Stimulated activated CD4-positive, alpha-beta T cell treated with anti-CD3 and anti-CD28 coated beads, Interleukin-1b, Interleukin-23, amount 100 ng/mL, for 48 hours (primary cell): Measurements from ENCODE around the gene CILP.
"Not testable (repeated sequence)": the region's sequence is repeated elsewhere in the genome, so short reads cannot be mapped to it uniquely, and the experiment has no call there.

Experiments used
- DNase-seq: peaks from one replicate; pipeline ENCODE4 v3.0.0-alpha.2; 2020

The CILP gene

GRCh38 chr15:65210770-65211481 is at the start of gene CILP:
TSS of gene CILP (minus strand) at chr15:65211473. CDS start at chr15:65209755, 1,718 bp downstream.
- no peak for DNase-seq

- no peak for DNase-seq
These were observed 49.7 kb upstream of the CILP start for GRCh38 chr15:65260968-65261367.

DNA sequence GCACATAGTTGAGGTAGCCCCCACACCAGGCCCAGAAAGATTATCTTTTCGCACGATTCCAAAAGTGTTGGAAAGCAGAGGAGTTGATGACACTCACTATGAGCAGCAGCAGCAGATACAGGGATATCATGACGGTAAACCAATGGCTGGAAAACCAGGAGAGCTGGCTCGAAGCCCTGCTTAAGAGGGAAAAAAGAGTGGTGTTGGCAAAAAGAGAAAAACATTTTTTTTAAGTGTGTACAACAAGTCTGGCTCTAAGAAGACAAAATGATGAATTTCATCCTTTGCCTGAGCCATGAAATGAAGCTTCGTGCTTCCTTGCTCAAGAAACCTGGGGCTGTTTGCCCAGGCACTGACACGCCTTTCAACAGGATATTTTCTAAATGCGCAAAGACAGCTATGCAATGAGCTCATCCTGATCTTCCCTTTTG is 48.1 kb upstream of the CILP start:
- DNase-seq: no peak

- DNase-seq: no peak
These were observed 47.3 kb upstream of the CILP start for GRCh38 chr15:65258375-65259262.

GRCh38 chr15:65255486-65256140 is 44.3 kb upstream of the CILP start:
- DNase-seq: no peak

GRCh38 chr15:65254758-65255157 is 43.5 kb upstream of the CILP start:
- no peak for DNase-seq

- DNase-seq: no peak
These were observed 43.1 kb upstream of the CILP start for GRCh38 chr15:65254356-65254755.

GRCh38 chr15:65249641-65250040 is 38.4 kb upstream of the CILP start:
- DNase-seq: peak; percentile 84

GRCh38 chr15:65248511-65249255 is 37.4 kb upstream of the CILP start:
- no peak for DNase-seq

DNA sequence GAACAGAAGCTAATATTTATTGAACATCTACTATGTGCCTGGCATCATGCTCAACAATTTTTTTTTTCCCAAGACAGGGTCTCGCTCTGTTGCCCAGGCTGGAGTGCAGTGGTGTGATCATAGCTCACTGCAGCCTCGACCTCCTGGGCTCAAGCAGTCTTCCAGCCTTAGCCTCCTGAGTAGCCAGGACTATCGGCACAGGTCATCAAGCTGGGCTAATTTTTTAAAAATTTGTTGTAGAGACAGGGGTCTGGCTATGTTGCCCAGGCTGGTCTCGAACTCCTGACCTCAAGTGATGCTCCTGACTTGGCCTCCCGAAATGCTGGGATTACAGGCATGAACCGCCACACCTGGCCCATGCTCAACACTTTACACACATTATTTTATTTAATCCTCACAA is 35.7 kb upstream of the CILP start:
- DNase-seq: no peak

DNA sequence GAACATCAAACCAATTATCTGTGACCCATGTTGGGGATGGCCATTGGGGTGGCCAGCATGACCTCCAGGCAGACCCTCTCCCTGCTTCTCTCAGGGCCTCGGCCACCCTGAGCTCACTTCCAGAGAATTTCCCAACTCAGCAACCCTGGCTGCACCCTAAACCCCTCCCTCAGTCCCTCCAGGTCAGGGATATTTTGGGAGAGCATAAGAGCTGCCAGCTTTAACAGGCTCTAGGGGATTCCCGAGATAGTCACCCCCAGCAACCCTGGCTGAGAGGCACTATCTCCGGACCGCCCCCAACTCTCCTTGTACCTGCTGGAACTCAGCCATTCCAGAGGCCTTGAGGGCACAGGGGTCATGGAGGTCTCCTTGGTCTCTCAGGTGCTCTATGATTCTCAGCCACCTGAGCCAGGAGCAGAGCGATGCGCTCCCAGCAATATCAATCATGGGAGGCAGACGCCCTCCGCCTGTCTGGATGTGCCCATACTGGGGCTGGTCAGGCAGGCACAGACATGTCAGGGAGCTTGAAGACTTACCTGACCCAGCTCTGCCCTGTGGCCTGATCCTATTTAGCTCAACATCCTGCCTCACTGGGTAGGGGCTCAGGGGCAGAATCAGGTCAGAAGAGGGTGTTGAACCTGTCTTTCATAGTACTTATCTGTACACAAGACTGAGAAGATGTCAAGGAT is 34.9 kb upstream of the CILP start:
- DNase-seq: no peak

DNA sequence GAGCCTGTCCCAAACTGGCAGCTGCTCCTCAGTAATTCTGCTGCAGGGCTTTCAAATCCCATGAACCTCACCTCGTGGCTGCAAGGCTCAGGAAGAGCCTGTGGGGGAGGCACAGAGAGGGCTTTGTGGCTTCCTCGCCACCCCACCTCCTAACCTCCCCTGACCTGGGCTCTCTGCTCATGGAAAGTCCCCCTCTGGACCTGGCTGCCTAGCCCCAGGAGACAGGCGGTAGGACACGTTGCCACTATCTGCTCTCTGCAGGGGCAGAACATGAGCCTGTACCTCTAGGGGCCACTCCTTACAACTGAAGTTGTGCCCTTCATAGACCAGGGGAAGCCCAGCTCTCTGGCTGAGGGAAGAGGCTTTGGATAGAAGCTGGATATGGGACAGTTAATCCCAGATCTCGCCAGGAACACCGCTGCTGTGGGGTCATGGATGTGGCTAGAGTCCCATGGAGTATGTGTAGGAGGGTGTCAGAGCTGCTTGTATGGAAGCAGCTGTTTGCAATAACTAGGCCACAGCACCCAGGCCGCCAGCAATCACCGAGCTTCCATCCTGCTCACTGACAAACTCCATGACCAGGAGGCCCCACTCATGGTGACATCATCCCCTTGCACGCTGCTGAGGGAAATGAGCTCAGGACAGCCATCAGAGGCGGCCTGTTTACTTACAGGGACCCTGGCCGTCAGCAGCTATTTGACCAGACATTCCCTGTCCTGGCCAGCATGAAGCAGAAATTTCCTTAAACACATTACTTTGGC is 34.0 kb upstream of the CILP start:
- no peak for DNase-seq

DNA sequence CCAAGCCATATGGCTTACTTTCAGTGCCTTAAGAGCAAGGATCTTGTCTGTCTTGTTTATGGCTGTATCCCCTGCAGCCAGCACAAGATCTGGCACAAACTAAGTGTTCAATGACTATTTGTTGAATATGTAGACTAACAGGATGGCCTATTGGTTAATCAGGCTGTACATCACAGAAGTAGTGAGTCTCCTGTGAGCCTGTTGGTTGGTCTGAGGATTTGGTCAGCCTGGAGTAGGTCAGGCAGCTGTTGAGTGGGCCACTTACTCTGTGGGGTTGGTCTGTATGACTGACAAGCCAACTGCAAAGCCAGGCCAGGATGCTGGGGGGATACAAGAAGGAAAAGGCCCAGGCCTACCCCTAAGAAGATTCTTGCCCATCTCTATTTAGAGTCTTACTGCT is 33.4 kb upstream of the CILP start:
- no peak for DNase-seq

- not testable (repeated sequence) for DNase-seq
These were observed 25.2 kb upstream of the CILP start for GRCh38 chr15:65236443-65236842.

- DNase-seq: no peak
These were observed 22.4 kb upstream of the CILP start for GRCh38 chr15:65233696-65234095.

DNA sequence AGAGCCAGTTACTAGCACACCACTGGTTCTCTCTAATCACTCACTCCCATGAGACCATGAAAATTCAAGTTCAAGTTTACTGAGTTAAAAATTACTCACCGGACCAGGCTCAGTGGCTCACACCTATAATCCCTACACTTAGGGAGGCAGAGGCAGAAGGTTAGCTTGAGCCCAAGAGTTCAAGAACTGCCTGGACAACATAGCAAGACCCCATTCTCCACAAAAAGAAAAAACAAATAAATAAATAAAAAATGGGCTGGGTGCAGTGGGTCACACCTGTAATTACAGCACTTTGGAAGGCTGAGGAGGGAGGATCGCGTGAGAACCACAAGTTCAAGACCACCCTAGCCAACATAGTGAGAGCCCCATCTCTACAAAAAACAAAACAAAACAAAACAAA is 21.2 kb upstream of the CILP start:
- no peak for DNase-seq

DNA sequence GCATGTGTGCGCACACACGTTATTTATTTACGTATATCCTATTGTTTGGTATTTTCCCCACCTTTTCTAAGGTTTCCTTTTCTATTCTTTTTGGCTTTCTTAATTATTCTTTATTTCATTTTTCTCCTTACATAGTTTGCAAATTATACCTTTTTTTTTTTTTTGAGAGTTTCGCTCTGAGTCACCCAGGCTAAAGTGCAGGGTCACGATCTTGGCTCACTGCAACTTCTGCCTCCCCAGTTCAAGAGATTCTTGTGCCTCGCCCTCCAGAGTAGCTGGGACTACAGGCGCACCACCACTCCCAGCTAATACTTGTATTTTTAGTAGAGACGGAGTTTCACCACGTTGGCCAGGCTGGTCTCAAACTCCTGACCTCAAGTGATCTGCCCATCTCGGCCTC is 20.0 kb upstream of the CILP start:
- DNase-seq: no peak

DNA sequence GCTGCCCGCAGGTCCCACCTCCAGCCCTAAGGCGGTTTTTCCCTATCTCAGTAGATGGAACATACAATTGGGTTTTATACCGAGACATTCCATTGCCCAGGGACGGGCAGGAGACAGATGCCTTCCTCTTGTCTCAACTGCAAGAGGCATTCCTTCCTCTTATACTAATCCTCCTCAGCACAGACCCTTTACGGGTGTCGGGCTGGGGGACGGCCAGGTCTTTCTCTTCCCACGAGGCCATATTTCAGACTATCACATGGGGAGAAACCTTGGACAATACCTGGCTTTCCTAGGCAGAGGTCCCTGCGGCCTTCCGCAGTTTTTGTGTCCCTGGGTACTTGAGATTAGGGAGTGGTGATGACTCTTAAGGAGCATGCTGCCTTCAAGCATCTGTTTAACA is 15.6 kb upstream of the CILP start:
- DNase-seq: not testable (repeated sequence)

GRCh38 chr15:65226221-65226620 is 14.9 kb upstream of the CILP start:
- DNase-seq: no peak

DNA sequence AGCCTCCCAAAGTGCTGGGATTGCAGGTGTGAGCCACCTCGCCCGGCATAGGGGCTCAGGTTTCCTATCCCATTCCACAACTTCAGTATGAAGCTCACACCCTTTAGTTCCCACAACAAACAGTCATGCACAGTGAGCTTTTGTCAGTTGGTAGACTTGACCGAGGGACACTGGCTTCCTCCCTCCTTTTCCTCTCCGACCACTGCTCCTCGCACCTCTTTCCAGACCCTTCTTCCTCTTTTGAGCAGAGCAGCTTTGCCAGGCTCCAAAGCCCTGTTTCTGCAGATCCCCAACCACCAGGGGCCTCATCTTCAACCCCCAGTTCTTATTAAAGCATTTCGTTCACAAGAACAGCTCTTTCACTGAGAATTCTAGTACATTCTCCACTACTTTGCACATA is 12.7 kb upstream of the CILP start:
- DNase-seq: no peak

- no peak for DNase-seq
These were observed 11.6 kb upstream of the CILP start for GRCh38 chr15:65222891-65223290.

- no peak for DNase-seq
These were observed 10.4 kb upstream of the CILP start for GRCh38 chr15:65221697-65222096.
